ENCODE data around the gene KIF16B. TPM values are rescaled to one million over a fixed set of nuclear protein-coding genes. Genes with fewer than 3 reads are reported as not detected.

The KIF16B gene
- total and polyA plus RNA-seq, 2 of the 8 experiments (the other 6 are each of a cell fraction or from before 2014, with no cell fraction given) = 3.0 to 9.2 TPM

- Histone ChIP-seq H2BK15ac (ENCODE audit: low read length) (no peak overlapping the region), H3K9ac (replicated peaks in 1 of 4; ENCODE audit: extremely low read depth in 1 of 4, low read depth in 3 of 4, low read length in 3 of 4) (no peak overlapping the region), H4K91ac (replicated peaks; ENCODE audit: insufficient read length, low read length) (no peak overlapping the region), H2BK20ac (ENCODE audit: low read length) (no peak overlapping the region), H3K4ac (replicated peaks; ENCODE audit: insufficient read length, low read depth, low read length) (no peak overlapping the region), H2AK5ac (ENCODE audit: low read depth, low read length) (no peak overlapping the region), H3K14ac (ENCODE audit: insufficient read length) (no peak overlapping the region), H2BK5ac (ENCODE audit: low read depth, low read length) (no peak overlapping the region), H3K79me2 (ENCODE audit: control insufficient read depth in 1 of 2, insufficient read depth in 2 of 2, low read length in 2 of 2) (no peaks in the 10 kb centered on the region), H4K20me1 (replicated peaks in 1 of 2; ENCODE audit: control insufficient read depth in 1 of 2, insufficient read depth in 2 of 2, low read length in 2 of 2) (no peaks in the 10 kb centered on the region), H3K79me1 (ENCODE audit: low read depth, low read length) (no peaks in the 10 kb centered on the region), H3K56ac (replicated peaks; ENCODE audit: insufficient read length, low read depth, low read length) (no peak overlapping the region), H3K18ac (ENCODE audit: extremely low read depth, low read length) (no peak overlapping the region), H3K27ac (ENCODE audit: low read depth, low read length) (no peak overlapping the region), H4K8ac (ENCODE audit: extremely low read depth, insufficient read depth, low read length) (no peak overlapping the region), H2BK12ac (ENCODE audit: low read depth, low read length) (no peak overlapping the region), H3K23ac (ENCODE audit: insufficient read length) (no peak overlapping the region), H3K9me3 (ENCODE audit: insufficient read depth in 2 of 2, low read depth in 1 of 2, low read length in 1 of 2) (no peaks in the 10 kb centered on the region), H3K36me3 (ENCODE audit: control insufficient read depth in 2 of 4, insufficient read depth in 4 of 4, low read length in 3 of 4) (peaks cover 0 to 2% (median 0%) of the 10 kb centered on the region in 4 experiments; a peak in 2 of 8 replicates), H3K23me2 (ENCODE audit: low read depth, low read length) (no peaks in the 10 kb centered on the region), H3K4me3 (ENCODE audit: extremely low read depth in 1 of 4, insufficient read depth in 2 of 4, low read depth in 3 of 4, low read length in 4 of 4) (no peak overlapping the region), H3K4me2 (ENCODE audit: insufficient read depth in 1 of 2, low read depth in 2 of 2, low read length in 2 of 2) (no peak overlapping the region), H2BK120ac (replicated peaks; ENCODE audit: low read depth, low read length) (no peak overlapping the region), H2AFZ (ENCODE audit: low read length) (no peak overlapping the region), H3K27me3 (replicated peaks in 1 of 4; ENCODE audit: control insufficient read depth in 3 of 4, extremely low read depth in 1 of 4, insufficient read depth in 3 of 4, low read length in 3 of 4) (no peaks in the 10 kb centered on the region), H4K5ac (ENCODE audit: insufficient read length, low read depth, low read length) (no peak overlapping the region), H3K4me1 (replicated peaks in 1 of 4; ENCODE audit: control insufficient read depth in 3 of 4, insufficient read depth in 4 of 4, low read length in 3 of 4) (peaks cover 0 to 2% (median under 1%) of the 10 kb centered on the region in 4 experiments; a peak in 3 of 7 replicates)
- FAIRE-seq (no peak), DNase-seq (ENCODE audit: low read depth in 1 of 2, low spot score in 2 of 2) (no peak)
- CTCF ChIA-PET (ENCODE audit: partially characterized antibody) = no interaction called here
- POLR2A ChIA-PET (ENCODE audit: partially characterized antibody) = no interaction called here
- 86% methylated on average over 1 of the region's 1 CpG; no CpG with 5 or more reads in 1 of the 2 experiments for WGBS, 2 experiments (ENCODE audit: extremely low coverage in 1 of 2, insufficient coverage in 1 of 2, insufficient read length in 1 of 2, insufficient replicate concordance in 2 of 2, low coverage in 1 of 2, low lambda C conversion rate in 2 of 2, missing lambda C conversion rate in 1 of 2)
Observed at GRCh38 chr20:16369441-16369840, 203.8 kb downstream of the KIF16B start.

Measured in H1 (cell line).